AG09309 (cell line): ENCODE data around the gene BAD.

ENCODE experiments used
- DNase-seq: peaks from one replicate; pipeline ENCODE4 v3.0.0-alpha.2; 2010; ENCODE audit warnings: low read depth
- H3K4me3 ChIP-seq: 2 replicates; pipeline ENCODE4 v1.5.1; 2011; ENCODE audit warnings: mild to moderate bottlenecking, low read depth, low read length, moderate library complexity; ENCODE audit not compliant: control insufficient read depth
- CTCF ChIP-seq: IDR thresholded peaks from 2 replicates; pipeline ENCODE4 v1.5.1; 2011; ENCODE audit warnings: mild to moderate bottlenecking, low read depth, low read length, inconsistent platforms; ENCODE audit not compliant: insufficient read depth, control insufficient read depth; ENCODE audit errors: missing control alignments

Gene BAD

GRCh38 chr11:64306563-64306875 is 22.1 kb upstream of the BAD start:
- no peak for TF ChIP-seq CTCF
- H3K4me3 ChIP-seq: peak overlapping the region; percentile 93
- DNase-seq: no peak

GRCh38 chr11:64305691-64306562 is 21.5 kb upstream of the BAD start:
- H3K4me3 ChIP-seq: peak overlapping the region; percentile 93
- no peak for DNase-seq
- peak; percentile 26 for TF ChIP-seq CTCF

- no peak for TF ChIP-seq CTCF
- DNase-seq: peak; percentile 74
- H3K4me3 ChIP-seq: peak within 1 kb of the TSS; percentile 93
Observed at GRCh38 chr11:64305075-64305690, 20.7 kb upstream of the BAD start, which contains the start of gene ESRRA. ESRRA (plus strand) TSS chr11:64305524; CDS start chr11:64307180, 1,656 bp downstream.

- peak overlapping the region; percentile 64 for H3K4me3 ChIP-seq
- peak; percentile 57 for DNase-seq
- peak; percentile 87 for TF ChIP-seq CTCF
Observed at GRCh38 chr11:64304316-64305072, 20.0 kb upstream of the BAD start.

GRCh38 chr11:64304032-64304315 is 19.5 kb upstream of the BAD start:
- DNase-seq: no peak
- peak overlapping the region; percentile 64; the same call in 1 of the 2 replicates for H3K4me3 ChIP-seq
- no peak for TF ChIP-seq CTCF

GRCh38 chr11:64303109-64304031 is 18.9 kb upstream of the BAD start:
- no peak for TF ChIP-seq CTCF
- H3K4me3 ChIP-seq: no peak overlapping the region
- no peak for DNase-seq
